GM19328 (cell line): ENCODE data around the gene ADGRA3.
"Not testable (repeated sequence)": the region's sequence is repeated elsewhere in the genome, so short reads cannot be mapped to it uniquely, and the experiment has no call there.

Experiments
- ATAC-seq: cut with Tn5 transposase; IDR thresholded peaks from one replicate; pipeline ENCODE4 v1.9.1; 2021; ENCODE audit warnings: mild to moderate bottlenecking, moderate library complexity; ENCODE audit not compliant: unreplicated experiment

ADGRA3 gene

DNA sequence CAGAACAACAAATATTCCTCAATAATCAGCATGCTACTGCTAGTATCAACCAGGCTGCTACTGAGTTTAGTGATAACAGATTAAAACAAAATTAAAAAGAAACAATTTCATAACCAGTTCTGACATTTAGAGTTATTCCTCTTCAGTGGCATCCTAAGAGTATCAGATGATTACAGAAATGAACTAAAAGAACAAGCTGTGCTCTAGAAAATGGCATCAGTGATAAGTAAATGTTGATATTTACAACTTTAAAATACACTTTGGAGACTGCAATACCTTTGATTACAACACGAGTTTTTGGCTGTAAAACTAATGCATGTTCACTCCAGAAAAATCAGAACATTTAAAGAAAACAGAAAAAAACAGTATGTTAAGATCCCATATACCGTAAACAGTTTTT, 72.9 kb downstream of the ADGRA3 start:
- no peak for ATAC-seq

DNA sequence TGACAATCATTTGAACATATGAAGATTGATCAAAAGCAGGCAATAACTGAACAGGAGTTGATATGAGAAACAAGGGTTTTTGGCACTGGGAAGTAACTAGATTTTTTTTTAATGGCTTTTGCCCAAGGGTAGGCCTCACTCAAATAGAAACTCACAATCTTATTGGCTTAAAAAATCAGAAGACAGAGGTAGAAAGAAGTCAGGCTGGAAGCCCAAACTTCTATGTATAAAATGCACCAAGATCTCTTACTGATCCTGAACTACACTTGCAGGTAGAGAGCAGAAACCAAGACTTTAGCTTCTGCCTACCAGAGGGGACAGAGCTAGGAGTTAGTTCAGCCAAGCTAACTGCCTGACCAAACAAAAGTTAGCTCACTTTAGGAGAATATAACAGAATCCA, 74.9 kb downstream of the ADGRA3 start:
- no peak for ATAC-seq

DNA sequence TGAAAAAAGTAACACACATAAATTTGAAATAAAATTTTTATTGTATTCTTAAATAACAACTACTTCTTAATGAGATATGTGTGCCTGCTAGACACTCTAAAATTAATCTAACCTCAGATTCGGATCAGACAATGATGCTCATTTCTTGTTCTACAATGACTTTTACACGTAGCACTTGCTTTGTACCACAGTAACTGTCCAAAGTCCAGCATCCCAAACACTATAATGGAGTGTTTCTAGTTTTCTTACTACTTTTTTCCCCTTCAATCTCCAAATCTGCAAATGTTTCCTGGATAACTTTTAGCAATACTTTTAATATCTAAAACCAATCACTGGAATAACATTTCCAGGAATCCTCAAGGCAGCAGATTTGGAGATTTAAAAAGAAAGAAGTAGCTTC, 75.9 kb downstream of the ADGRA3 start:
- no peak for ATAC-seq

DNA sequence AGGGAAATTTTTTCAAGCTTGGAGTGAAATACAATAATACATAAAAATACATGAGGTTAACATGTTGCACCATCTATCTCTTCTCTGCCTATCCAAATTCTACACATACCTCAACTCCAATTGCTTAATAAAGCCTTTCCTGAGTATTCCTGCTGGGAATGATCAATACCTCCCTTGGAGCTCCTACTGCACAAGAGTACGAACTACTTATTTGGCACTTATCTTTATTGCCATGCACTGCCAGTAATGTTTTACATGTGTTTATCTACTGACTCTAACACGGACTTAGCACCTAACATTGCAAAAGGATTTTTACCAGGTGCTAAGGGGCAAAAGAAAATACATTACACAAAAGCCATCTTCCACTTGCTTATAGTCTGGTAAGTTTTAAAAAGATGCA, 80.2 kb downstream of the ADGRA3 start:
- ATAC-seq: no peak

DNA sequence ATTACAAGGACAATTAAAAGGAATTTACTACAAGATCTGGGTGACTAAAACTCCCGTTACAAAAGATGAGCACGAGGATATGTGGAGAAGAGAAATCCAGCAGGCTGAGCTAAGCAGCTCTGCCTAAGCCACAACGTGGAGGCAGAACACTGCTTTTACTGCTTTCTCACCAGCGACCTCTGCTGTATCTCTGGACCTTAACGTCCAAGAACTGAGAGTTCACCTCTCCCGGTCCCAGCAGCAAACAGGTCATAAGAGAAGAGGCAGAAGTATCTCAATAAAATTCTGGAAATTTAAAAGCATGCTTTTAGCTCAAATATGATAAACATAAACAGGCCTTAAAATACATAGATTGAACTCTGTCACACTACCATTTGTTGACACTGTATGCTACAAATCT, 81.0 kb downstream of the ADGRA3 start:
- ATAC-seq: no peak

DNA sequence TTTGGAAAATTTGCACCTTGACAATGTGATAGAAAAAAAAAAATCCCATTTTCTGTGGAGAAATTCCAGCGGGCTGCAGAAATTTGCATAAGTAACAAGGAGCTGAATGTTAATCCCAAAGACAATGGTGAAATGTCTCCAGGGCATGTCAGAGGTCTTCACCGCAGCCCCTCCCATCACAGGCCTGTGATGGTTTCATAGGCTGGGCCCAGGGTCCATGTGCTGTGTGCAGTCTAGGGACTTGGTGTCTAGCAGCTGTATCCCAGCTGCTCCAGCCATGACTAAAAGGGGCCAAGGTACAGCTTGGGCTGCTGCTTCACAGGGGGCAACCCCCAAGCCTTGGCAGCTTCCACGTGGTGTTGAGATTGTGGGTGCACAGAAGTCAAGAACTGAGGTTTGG, 85.2 kb downstream of the ADGRA3 start:
- ATAC-seq: no peak

DNA sequence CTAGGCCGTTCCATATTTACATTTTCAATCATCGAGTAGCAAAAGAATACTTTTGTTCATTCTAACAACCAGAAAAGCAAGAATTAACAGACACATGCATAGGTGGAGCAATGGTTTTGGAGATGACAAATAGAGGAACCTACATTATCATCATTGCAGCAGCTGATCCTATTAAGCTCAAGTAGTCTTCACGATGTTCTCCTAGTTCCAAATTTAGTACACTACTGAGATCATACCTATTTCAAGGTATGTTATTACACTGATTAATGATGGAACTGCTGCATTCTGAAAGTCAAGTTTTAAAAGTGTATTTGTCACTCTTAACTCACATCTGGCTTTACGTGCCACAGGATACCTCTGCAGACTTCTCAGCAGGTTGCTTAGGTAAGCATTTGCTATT, 87.4 kb downstream of the ADGRA3 start:
- ATAC-seq: no peak

DNA sequence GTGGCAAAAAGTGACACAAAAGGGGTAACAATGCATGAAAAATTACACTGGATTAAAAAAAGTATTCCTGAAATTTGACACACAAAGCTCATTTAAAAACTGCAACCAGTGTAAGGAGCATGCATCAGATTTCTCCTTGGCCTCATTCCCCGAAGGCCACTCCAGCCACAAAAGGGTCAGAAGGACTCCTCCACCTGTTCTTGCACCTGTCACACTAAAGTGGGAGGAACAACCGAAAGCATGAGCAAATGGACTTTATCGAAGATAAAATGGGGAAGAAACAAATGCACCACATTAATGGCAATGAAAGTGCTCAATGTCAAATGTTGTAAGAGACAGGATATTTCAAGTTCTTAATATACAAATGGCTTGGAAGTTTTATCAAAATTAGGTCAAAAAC, 88.2 kb downstream of the ADGRA3 start:
- no peak for ATAC-seq

DNA sequence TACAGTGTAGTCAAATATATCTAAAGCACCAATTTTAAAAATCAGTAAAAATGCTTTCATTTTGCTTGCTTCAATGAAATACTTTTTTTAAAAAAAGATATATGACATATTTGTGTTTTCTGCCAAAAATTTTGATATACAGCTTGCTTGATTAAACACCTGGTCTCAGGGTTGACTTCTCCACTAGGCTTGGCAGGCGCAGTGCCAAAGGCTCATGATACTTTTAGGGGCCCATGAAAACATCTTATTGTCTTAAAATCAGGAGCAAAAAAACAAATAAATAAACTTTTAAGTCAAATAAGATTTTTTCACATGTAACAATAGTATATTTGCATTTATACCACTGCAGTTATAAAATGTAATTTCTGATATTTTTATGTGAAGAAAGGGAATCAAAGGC, 95.6 kb downstream of the ADGRA3 start:
- no peak for ATAC-seq

DNA sequence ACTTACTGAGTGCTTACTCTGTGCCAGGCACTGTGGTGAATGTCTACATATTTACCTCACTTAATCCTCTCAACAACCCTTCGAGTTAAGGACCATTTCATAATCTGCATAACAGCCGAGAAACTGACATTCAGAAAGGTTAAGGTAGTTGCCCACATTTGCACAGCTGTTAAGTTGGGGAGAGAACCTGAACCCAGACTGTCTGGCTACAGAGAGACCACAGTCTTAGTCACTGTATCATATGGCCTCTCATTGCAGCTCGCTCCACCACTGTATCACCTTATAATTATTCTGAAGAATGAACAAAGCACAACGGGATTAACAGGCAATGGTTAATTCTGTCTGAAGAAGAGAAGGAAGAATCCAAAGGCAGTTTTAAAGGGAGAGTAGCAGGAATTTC, 98.5 kb downstream of the ADGRA3 start:
- no peak for ATAC-seq

DNA sequence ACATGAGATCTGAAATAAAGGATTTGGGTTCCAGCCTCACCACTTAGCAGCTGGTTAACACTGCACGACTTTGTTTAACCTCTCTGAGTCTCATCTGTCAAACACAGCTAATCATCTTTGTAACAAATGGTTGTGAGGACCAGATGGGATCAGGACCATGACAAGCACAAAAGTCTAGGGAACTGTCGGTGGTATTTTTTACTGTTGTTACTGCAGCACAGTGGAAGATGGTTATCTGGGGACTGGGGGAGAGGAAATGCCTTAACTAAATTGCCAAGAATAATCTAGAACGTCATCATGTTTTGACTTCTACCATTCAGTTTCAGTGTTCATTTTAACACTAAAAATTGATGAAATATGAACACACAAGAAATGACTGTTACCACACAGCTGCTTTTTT, 99.5 kb downstream of the ADGRA3 start:
- no peak for ATAC-seq

DNA sequence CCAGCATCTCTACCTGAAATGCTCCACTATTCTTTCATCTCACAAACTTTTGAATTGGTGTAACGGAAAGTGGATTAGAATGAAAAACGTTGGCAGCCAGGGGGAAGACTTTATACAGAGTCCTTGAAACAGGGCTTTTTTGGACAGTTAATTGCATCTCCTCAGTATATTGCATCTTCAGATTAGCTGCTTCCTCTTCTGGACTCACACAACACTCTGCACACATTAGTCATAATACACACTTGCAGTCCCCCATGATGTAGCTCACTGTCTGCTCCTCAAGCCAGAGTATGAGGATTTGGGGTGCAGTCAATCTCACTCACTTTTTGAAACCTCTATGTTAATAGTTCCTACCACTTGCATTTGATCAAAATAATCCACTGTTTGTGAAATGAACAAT, 101.0 kb downstream of the ADGRA3 start:
- no peak for ATAC-seq

DNA sequence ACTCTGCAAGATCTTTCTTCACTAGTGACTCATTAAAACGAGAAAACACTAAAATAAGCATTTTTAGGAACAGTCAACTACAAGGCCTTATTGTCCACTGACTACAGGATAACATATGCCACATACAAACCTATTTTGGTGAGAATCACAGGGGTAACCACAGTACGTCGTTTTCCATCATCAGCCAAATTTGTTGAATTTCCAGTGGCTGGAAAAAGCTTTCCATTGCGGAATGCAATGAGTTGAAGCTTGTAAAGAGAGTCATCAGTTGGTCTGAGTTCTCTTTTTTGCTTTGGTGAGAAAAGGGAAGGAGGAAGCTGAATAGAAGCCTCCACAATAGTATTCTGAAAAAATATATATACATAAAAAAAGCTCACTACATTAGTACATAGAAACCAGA, 102.4 kb downstream of the ADGRA3 start:
- ATAC-seq: no peak

DNA sequence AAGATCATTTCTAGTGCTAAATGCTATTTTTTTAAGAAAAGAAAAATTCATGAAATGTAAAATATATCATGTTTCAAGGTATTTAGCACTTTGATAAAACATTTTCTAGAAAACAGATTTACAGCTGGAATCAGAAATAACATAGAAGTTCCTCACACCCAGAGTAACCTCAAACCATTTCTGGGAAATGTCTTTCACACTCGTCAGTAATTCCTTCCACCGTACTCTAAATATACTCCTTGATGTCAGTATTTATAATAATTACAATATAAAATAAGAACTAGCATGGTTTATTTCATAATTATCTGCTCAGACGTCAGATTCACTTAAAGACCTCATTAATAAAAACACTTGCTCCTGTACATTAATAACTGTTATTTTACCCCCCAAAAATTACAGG, 103.9 kb downstream of the ADGRA3 start:
- ATAC-seq: no peak

DNA sequence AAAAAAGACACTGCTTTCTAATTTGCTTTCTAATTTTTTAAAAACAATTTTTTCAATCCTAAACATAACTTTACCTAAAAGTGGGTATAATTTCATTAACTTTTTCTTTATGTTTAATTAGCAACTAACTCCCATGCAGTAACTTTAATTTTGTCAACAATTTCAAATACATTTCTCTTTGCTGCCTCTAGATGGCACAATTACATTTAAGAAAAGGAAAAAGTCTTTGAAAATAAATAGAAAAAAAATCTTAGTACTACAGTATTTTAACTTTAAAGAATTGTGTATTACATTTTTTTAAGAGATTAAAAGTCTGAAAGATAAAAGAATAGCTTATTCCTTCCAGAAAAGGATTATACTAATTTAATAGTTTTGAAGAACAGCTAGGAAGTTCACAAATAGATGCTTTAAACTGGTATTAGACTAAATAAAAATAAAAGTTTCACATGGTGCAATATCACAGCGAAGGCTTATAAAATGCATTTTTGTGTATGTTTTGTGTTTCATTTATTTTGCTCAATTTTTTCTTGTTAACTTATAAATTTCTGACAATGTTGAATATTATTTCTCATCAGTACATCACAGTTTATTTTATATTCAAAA, 105.1 kb downstream of the ADGRA3 start:
- no peak for ATAC-seq

DNA sequence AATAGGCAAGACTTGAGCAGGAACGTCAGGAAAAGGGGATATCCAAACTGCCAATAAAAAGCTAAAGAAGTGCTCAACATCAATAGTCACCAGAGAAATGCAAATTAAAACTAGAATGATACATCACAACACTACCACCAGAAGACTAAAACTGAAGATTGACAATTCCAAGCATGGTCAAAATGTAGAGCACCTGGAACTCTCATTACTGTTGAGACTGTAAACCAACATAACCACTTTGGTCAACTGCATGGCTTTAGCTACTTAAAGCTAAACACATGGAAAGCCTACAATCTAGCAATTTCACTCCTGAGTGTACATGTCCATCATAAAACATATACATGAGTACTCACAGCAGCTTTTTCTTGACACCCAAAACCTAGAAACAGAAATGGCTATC, 107.4 kb downstream of the ADGRA3 start:
- ATAC-seq: no peak

DNA sequence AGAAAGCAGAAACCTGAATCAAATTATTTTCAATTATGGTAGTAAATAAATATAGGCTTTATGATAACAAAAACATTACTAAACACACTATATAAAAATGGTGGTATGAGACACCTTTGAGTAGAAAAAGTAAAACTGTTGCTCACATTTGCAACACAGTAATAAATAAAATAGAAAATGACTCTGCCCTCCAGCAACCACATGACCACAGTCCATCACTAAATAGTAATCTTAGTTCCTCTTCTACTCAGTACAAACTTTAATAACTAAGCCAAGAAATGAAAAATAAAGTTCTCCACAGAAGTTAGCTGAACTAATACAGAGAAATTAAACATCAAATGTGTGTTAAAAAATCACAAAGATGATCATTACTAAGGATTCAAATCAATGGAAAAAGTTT, 108.5 kb downstream of the ADGRA3 start:
- ATAC-seq: no peak

DNA sequence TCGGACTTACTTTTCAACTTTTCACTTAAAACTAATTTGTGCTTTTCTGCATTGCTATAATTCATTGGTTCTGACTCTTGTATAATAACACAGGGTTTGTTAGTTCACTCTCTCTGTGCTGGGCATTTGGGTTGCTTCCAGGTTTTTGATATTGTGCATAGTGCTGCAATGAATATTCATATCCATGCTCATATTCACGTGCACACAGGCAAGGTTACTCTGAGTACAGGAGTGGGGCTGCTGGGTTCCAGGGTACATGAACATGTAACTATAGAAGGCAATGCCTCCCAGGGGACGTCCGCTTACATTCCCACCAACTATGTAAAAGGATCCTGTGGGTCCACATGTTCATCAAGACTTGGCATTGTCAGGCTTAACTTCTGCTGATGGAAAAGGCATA, 117.2 kb downstream of the ADGRA3 start:
- ATAC-seq: no peak

DNA sequence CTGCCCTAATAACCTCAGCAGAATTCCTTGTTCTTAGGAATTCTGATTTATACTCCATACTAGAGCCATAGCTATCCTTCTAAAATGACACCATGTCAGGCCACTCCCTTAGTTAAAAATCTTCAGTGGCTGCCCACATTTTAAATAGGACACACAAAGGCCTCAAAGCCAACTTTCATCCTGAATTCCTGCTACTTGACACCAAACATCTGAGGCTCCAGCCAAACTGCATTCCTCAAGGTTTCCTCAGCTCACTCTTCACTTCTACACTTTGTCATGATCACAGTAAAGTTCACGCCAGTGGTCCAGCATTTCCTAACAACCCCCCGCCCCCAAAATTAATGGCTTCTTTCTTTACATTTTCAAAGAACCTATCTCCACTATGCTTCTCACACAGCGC, 124.3 kb downstream of the ADGRA3 start:
- no peak for ATAC-seq

DNA sequence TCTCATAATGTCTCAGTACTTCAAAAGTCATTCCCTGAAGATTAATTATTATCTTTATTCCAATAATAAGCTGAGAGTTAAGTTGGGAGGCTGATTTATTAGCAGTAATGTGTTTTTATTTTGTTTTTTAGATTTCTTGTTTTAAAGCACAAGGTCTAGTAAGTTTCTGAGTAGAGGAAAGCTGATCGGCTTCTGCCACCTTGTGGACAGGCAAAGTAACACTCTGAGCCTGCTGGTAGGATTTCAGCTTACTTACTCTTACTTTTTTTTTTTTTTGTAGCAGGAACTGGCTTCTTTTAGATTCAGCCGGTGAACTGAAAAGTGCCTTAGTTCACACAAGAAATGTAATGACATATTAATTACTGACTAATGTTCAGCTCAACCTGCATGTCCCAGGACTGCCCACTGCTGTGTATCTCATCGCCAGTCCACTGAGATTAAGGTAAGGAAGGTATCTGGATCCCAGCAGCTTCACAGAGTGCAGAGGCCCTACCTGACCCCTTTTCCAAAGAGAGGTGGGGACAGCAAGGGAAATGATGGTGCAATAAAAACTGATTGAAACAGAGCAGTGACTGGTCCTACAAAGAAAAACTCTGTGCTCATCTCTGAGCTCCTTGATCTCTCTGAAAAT, 126.5 kb downstream of the ADGRA3 start:
- ATAC-seq: peak; percentile 76

DNA sequence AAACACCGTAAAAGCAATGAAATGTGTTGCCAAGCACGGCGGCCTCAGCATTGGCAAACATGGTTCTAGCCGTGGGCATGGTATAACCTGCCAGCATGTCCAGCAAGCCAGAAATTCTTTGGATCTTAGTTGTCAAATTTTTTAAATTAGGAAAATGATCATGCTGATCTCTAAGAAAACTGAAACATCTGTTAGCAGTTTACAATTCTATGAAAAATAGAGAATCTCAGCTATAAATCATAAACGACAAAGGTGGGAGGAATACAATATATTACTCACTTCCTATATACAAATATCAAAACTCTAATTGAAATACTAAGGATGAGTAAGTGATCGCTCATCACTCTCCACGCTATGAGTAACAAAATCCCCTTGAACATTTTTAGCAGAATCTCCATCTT, 130.3 kb downstream of the ADGRA3 start:
- no peak for ATAC-seq

DNA sequence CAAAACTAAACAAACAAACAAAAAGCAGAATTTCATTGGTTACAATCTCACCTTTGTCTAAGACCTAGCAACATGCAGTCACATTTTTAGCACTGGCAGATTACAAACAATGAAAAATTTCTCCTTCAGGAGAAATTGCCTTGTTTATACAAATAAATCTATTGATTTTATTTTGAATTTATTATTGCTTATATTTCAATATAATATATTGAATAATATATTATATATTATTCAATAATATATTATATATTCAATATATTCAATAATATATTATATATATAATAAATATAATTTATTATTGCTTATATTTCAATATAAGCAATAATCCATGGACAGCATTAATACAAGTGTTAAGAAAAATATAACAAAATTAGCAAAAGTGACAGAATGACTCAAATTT, 131.7 kb downstream of the ADGRA3 start:
- no peak for ATAC-seq

DNA sequence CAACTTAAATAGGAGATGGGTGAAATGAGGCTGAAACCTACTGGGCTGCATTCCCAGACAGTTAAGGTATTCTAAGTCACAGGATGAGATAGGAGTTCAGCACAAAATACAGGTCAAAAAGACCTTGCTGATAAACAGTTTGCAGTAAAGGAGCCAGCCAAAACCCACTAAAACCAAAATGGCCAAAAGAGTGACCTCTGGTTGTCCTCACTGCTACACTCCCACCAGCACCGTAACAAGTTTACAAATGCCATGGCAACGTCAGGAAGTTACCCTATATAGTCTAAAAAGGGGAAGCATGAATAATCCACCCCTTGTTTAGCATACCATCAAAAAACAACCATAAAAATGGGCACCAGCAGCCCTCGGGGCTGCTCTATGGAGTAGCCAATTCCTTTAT, 133.7 kb downstream of the ADGRA3 start:
- not testable (repeated sequence) for ATAC-seq
